ENCODE data around the gene MSI2. TPM values are rescaled to one million over a fixed set of nuclear protein-coding genes. Genes with fewer than 3 reads are reported as not detected.

The MSI2 gene
- total RNA-seq, 1 donor: 12.6 TPM

DNA sequence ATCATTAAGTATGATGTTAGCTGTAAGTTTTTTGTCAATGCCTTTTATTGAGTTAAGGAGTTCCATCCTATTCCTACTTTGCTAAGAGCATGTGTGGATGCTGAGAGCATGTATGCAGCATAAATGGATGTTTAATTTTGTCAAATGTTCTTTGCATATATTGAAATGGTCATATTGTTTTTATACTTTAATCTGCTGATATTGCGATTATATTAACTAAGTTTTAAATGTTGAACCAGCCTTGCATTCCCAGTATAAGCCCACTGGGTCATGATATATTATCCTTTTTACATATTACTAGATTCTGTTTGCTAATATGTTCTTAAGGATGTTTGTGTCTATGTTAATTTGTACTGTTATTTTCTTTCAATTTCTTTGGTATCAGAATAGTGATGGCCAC is 435.6 kb downstream of the MSI2 start:
- H3K4me3 ChIP-seq (ENCODE audit: low read depth, low read length): no peak overlapping the region
- no peak for DNase-seq (ENCODE audit: low read depth)
- TF ChIP-seq, protein P1, sequence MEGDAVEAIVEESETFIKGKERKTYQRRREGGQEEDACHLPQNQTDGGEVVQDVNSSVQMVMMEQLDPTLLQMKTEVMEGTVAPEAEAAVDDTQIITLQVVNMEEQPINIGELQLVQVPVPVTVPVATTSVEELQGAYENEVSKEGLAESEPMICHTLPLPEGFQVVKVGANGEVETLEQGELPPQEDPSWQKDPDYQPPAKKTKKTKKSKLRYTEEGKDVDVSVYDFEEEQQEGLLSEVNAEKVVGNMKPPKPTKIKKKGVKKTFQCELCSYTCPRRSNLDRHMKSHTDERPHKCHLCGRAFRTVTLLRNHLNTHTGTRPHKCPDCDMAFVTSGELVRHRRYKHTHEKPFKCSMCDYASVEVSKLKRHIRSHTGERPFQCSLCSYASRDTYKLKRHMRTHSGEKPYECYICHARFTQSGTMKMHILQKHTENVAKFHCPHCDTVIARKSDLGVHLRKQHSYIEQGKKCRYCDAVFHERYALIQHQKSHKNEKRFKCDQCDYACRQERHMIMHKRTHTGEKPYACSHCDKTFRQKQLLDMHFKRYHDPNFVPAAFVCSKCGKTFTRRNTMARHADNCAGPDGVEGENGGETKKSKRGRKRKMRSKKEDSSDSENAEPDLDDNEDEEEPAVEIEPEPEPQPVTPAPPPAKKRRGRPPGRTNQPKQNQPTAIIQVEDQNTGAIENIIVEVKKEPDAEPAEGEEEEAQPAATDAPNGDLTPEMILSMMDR (IDR thresholded peaks at IDR 0.05; ENCODE audit: insufficient read depth, low read length): no peak

DNA sequence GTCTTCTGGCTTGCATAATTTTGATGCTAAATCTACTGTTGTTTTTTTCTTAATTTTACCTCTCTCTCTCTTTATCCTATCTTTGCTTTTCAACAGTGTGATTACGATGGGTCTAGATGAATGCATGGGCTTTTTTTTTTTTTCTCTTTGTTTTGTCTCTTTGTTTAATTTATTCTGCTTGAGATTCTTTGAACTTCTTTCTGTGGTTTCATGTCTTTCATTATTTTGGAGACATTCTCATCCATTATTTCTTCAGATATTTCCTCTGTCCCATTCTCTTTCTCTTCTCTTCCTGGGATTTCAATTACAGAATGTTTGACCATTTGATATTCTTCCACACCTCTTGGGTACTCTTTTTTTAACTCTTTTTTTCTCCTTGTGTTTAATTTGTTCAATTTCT is 436.4 kb downstream of the MSI2 start:
- no peak for DNase-seq (ENCODE audit: low read depth)
- no peak overlapping the region for H3K4me3 ChIP-seq (ENCODE audit: low read depth, low read length)
- TF ChIP-seq, protein P1 (IDR thresholded peaks at IDR 0.05; ENCODE audit: insufficient read depth, low read length): no peak

DNA sequence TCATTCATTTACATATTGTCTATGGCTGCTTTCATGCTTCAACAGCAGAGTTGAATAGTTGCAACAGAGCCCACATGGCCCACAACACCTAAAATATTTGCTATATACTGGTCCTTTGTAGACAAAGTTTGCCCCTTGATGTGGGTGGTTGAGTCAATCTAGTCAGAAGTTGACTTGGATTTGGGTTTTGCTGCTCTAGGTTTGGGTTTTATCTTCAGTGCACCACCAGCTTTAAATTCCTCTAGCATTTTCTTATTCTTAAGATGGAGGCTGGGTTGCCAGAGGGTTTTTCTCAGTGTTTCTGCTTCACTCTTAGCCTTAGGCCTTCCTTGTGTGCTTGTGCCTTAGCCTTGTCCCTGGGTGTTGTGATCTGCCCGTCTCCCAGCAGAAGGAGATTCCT is 437.7 kb downstream of the MSI2 start:
- TF ChIP-seq, protein P1 (IDR thresholded peaks at IDR 0.05; ENCODE audit: insufficient read depth, low read length): no peak
- DNase-seq (ENCODE audit: low read depth): no peak
- H3K4me3 ChIP-seq (ENCODE audit: low read depth, low read length): no peak overlapping the region

DNA sequence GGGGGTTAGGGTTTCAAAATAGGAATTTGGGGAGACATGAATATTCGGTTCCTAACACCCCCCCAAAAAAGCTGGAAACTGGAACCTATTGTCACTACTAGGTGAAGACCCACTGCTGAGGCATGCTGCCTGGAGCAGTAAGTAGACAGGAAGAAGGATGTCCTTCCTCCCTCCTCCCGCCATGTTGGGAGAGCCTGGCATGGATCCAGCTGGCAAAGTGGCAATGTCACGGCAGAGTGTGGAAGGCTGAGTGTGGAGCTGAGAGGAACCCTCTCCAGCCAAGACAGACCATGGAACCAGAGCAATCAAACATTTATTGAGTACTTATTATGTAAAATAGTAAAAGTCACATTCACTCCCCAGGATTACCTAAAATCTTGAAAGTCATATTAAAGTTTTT is 439.7 kb downstream of the MSI2 start:
- TF ChIP-seq, protein P1 (IDR thresholded peaks at IDR 0.05; ENCODE audit: insufficient read depth, low read length): no peak
- DNase-seq (ENCODE audit: low read depth): no peak
- no peak overlapping the region for H3K4me3 ChIP-seq (ENCODE audit: low read depth, low read length)

DNA sequence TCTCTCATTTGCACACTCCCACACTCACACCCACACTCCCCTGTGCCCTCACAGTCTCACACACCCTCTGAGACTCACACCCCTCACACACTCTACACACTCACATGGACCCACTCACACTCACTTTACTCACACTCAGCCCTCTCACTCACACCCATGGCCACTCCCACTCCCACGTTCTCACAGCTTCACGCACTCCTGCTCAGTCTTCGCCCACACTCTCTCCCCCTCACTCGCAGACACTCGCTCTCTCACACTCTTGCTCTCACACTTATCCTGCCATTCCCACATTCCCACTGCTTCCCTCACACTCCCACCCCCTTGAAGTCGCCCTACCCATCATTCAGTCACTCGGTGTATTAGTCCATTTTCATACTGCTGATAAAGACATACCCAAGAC is 440.9 kb downstream of the MSI2 start:
- no peak for DNase-seq (ENCODE audit: low read depth)
- H3K4me3 ChIP-seq (ENCODE audit: low read depth, low read length): no peak overlapping the region
- TF ChIP-seq, protein P1 (IDR thresholded peaks at IDR 0.05; ENCODE audit: insufficient read depth, low read length): no peak

DNA sequence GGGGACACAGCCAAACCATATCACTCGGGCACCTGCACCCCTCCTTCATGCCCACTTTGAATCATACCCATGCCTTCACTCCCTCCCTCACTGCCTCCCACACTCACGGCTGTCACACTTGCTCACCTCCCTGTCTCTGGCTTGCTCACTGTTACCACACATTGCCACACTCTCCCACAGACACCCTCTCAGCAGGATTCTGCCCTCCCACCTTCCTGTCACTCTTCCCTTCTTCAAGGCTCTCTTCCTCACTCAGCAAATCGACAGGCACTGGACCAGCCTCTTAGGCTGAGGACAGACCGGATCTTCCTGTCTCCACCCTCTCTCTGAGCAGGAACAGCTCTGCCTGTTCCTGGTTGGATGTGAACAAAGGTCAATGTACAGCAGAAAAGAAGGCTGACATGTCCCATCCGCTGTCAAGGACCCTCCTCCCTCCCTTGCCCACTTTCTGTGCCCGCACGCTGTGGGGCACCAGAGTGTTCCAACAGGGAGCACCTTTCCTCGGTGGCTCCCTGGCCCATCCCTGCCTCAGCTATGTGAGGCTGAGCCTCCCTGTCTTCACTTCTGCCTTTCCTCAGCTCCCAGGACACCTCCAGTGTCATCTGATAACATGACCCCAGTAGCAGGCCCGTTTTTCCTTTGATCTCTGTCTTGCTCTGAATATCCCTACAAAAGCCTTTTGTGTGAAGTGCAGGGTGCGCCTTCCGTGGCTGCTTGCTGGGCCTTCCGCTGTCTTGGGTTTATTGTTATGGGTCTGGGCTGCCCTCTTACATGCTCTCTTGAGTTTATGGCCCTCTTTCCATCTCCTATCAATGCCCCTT is 441.8 kb downstream of the MSI2 start:
- no peak for DNase-seq (ENCODE audit: low read depth)
- TF ChIP-seq, protein P1 (IDR thresholded peaks at IDR 0.05; ENCODE audit: insufficient read depth, low read length): no peak
- H3K4me3 ChIP-seq (ENCODE audit: low read depth, low read length): no peak overlapping the region

Measured in fibroblast of the aortic adventitia (primary cell).